Gastrocnemius medialis (tissue), 4 donors: ENCODE results near the gene FBXO5.
"Not testable (repeated sequence)": the region's sequence is repeated elsewhere in the genome, so short reads cannot be mapped to it uniquely, and the experiment has no call there.

Experiments
- POLR2A ChIP-seq, 2 donors: fragments of 450-650 bp; IDR thresholded peaks; one replicate each; pipeline ENCODE4 v1.6.1; 2017; ENCODE audit warnings: antibody characterized with exemption in 2 of 2, mild to moderate bottlenecking in 2 of 2, moderate library complexity in 2 of 2
- TF ChIP-seq, protein P1 (sequence below), 5 experiments: fragments of 450-650 bp in 3 of 5; fragments of 200-600 bp in 2 of 5; sonication (generic) in 2 of 5; IDR thresholded peaks in 4 of 5; conservative IDR thresholded peaks in 1 of 5; 1 replicate in 4 of 5; 2 replicates in 1 of 5; pipeline ENCODE4 v1.5.1; 2016 to 2019; ENCODE audit warnings: antibody characterized with exemption in 5 of 5, mild to moderate bottlenecking in 3 of 5, moderate library complexity in 3 of 5

GRCh38 chr6:152985300-152985699, 2.5 kb upstream of the FBXO5 start:
- TF ChIP-seq POLR2A (IDR thresholded peaks at IDR 0.05) = not testable (repeated sequence)
- TF ChIP-seq, protein P1, sequence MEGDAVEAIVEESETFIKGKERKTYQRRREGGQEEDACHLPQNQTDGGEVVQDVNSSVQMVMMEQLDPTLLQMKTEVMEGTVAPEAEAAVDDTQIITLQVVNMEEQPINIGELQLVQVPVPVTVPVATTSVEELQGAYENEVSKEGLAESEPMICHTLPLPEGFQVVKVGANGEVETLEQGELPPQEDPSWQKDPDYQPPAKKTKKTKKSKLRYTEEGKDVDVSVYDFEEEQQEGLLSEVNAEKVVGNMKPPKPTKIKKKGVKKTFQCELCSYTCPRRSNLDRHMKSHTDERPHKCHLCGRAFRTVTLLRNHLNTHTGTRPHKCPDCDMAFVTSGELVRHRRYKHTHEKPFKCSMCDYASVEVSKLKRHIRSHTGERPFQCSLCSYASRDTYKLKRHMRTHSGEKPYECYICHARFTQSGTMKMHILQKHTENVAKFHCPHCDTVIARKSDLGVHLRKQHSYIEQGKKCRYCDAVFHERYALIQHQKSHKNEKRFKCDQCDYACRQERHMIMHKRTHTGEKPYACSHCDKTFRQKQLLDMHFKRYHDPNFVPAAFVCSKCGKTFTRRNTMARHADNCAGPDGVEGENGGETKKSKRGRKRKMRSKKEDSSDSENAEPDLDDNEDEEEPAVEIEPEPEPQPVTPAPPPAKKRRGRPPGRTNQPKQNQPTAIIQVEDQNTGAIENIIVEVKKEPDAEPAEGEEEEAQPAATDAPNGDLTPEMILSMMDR (IDR thresholded peaks at IDR 0.05 in 4 of 5, conservative IDR thresholded peaks at IDR 0.05 in 1 of 5) = not testable (repeated sequence)
